HepG2 (cell line): ENCODE results near the gene HKDC1. TPM values are rescaled to one million over a fixed set of nuclear protein-coding genes. Genes with fewer than 3 reads are reported as not detected.

Experiments used
- ATAC-seq: fragments of 200-7000 bp; cut with Tn5 transposase; 3 replicates; pipeline ENCODE4 v1.9.1; 2020; ENCODE audit warnings: mild to moderate bottlenecking, moderate library complexity
- BruUV-seq: library from RNA; stranded (reverse); fragments of 400-500 nt; replicated peaks from 2 replicates; lab custom pipeline; 2021; lab: Mats Ljungman, UMichigan
- CTCF ChIA-PET: fragments of 300-600 bp; formaldehyde crosslinking; extraction: SDS; loops from one replicate; lab custom pipeline; 2021; ENCODE audit warnings: low total read pairs, inconsistent platforms, low intra/inter-chr PET ratio; lab: Yijun Ruan, JAX
- POLR2A ChIA-PET: fragments of 350-600 bp; sonication (Branson Sonifier 250); formaldehyde crosslinking; loops from one replicate; lab custom pipeline; 2020; ENCODE audit warnings: antibody characterized with exemption, inconsistent platforms; lab: Yijun Ruan, JAX
- DNase-seq: peaks from one replicate; pipeline ENCODE4 v3.0.0-alpha.2; 2015; ENCODE audit warnings: low spot score
- FAIRE-seq: peaks from 3 replicates; lab custom pipeline; 2011; peaks lifted over from hg19 to GRCh38; lab: Jason Lieb, UNC
- H2AFZ ChIP-seq: one replicate; pipeline ENCODE4 v1.6.1; 2011; ENCODE audit warnings: low read length, inconsistent platforms
- H3K27ac ChIP-seq: fragments of 300-600 bp; 3 replicates; pipeline ENCODE4 v1.8.0; 2011; ENCODE audit warnings: mixed run types, mild to moderate bottlenecking, mixed read lengths, low read length, inconsistent platforms; ENCODE audit not compliant: insufficient read depth; ENCODE audit errors: extremely low read length
- H3K27me3 ChIP-seq, 2 experiments: fragments of 200-600 bp in 1 of 2; 2 replicates in 1 of 2; 3 replicates in 1 of 2; pipeline versions ENCODE4 v1.6.0 to v1.8.0; 2011; ENCODE audit warnings: low read length in 2 of 2, mild to moderate bottlenecking in 2 of 2, moderate library complexity in 2 of 2, inconsistent platforms in 1 of 2; ENCODE audit not compliant: insufficient read depth in 2 of 2, control insufficient read depth in 1 of 2
- H3K36me3 ChIP-seq, 2 experiments: fragments of 200-600 bp in 1 of 2; replicated peaks in 1 of 2; 2 replicates in 1 of 2; 3 replicates in 1 of 2; pipeline versions ENCODE4 v1.5.1 to v1.8.0; 2011; ENCODE audit warnings: low read length in 2 of 2, inconsistent platforms in 1 of 2; ENCODE audit not compliant: insufficient read depth in 2 of 2, control insufficient read depth in 1 of 2
- H3K4me1 ChIP-seq: 2 replicates; pipeline ENCODE4 v1.5.1; 2012; ENCODE audit warnings: low read length, inconsistent platforms; ENCODE audit not compliant: insufficient read depth
- H3K4me2 ChIP-seq: 2 replicates; pipeline ENCODE4 v1.6.0; 2011; ENCODE audit warnings: low read depth, low read length, inconsistent platforms
- H3K4me3 ChIP-seq, 3 experiments: fragments of 200-600 bp in 1 of 3; sonication (generic), shearing (Covaris generic) in 1 of 3; replicated peaks in 1 of 3; 2 replicates each; pipeline ENCODE4 v1.5.1; 2011 to 2016; ENCODE audit warnings: low read length in 3 of 3, inconsistent platforms in 2 of 3, low read depth in 2 of 3, mild to moderate bottlenecking in 2 of 3, control low read depth in 1 of 3, mixed read lengths in 1 of 3; ENCODE audit not compliant: insufficient read depth in 1 of 3
- H3K79me2 ChIP-seq: one replicate; pipeline ENCODE4 v1.6.1; 2011; ENCODE audit warnings: low read length, inconsistent platforms; ENCODE audit not compliant: insufficient read depth
- H3K9ac ChIP-seq: 2 replicates; pipeline ENCODE4 v1.6.0; 2011; ENCODE audit warnings: mild to moderate bottlenecking, low read depth, low read length, inconsistent platforms; ENCODE audit not compliant: insufficient read depth
- H3K9me3 ChIP-seq: 2 replicates; pipeline ENCODE4 v1.5.1; 2012; ENCODE audit warnings: mild to moderate bottlenecking, low read length
- H4K20me1 ChIP-seq: 2 replicates; pipeline ENCODE4 v1.6.0; 2011; ENCODE audit warnings: inconsistent platforms, mild to moderate bottlenecking, low read length, moderate library complexity; ENCODE audit not compliant: insufficient read depth
- FOXK2 ChIP-seq: fragments of 450-650 bp; IDR thresholded peaks from 2 replicates; pipeline ENCODE4 v1.6.1; 2016
- HHEX ChIP-seq: IDR thresholded peaks from 2 replicates; pipeline ENCODE4 v1.6.1; 2016; ENCODE audit warnings: control low read depth
- NBN ChIP-seq: fragments of 450-650 bp; conservative IDR thresholded peaks from 2 replicates; pipeline ENCODE4 v1.6.1; 2017
- NFKB2 ChIP-seq: sonication (generic); formaldehyde crosslinking; IDR thresholded peaks from 2 replicates; pipeline ENCODE4 v1.4.0; 2020; ENCODE audit warnings: missing genetic modification reagents, borderline replicate concordance
- PCBP1 ChIP-seq: fragments of 200-400 bp; formaldehyde crosslinking; IDR thresholded peaks from 2 replicates; pipeline ENCODE4 v1.6.1; 2017; ENCODE audit warnings: mild to moderate bottlenecking, low read depth, low read length, borderline replicate concordance
- PHB2 ChIP-seq: fragments of 450-650 bp; IDR thresholded peaks from 2 replicates; pipeline ENCODE4 v1.6.1; 2018; ENCODE audit not compliant: partially characterized antibody
- ZC3H4 ChIP-seq: sonication (generic); formaldehyde crosslinking; IDR thresholded peaks from 2 replicates; pipeline ENCODE4 v1.4.0; 2020; ENCODE audit warnings: missing genetic modification reagents, borderline replicate concordance
- ZNF547 ChIP-seq: sonication (generic); formaldehyde crosslinking; IDR thresholded peaks from 2 replicates; pipeline ENCODE4 v1.5.1; 2020; ENCODE audit warnings: mild to moderate bottlenecking, missing genetic modification reagents
- ZNF776 ChIP-seq: sonication (generic); formaldehyde crosslinking; IDR thresholded peaks from 2 replicates; pipeline ENCODE4 v1.4.0; 2020; ENCODE audit warnings: mild to moderate bottlenecking, missing genetic modification reagents
- WGBS: methylation state at CpG from one replicate; pipeline ENCODE4 v1.1.6; 2017; ENCODE audit warnings: low lambda C conversion rate; 5-methylcytosine and 5-hydroxymethylcytosine counted together
- in situ Hi-C: cut with HindIII; loops from 2 replicates; pipeline ENCODE4 v1.10.0; 2017; ENCODE audit warnings: low pct_unique_long_range_greater_than_20kb; ENCODE audit not compliant: extremely low pct_ligation_motif_present
- intact Hi-C: fragments of 100-400 bp; cut with micrococcal nuclease; formaldehyde crosslinking; loops from one replicate; pipeline ENCODE4 v1.10.0; 2022; ENCODE audit not compliant: unreplicated experiment
- polyA plus RNA-seq, 8 experiments: library from polyadenylated mRNA; depleted of rRNA in 3 of 8; stranded (reverse) in 7 of 8; unstranded in 1 of 8; fragments of >200 nt; fragmentation: Illumina TruSeq in 4 of 8; extraction: Trizol in 4 of 8; gene quantifications; 2 replicates each; pipeline versions ENCODE4 v1.2.1 to v1.2.3, GENCODE V29; 2011 to 2016; ENCODE audit warnings: low read depth in 4 of 8, missing spikeins in 1 of 8, mixed read lengths in 1 of 8; ENCODE audit not compliant: insufficient read depth in 1 of 8
- total RNA-seq, 5 experiments: library from RNA; depleted of rRNA; stranded (reverse); fragments of >200 nt; fragmentation: Illumina TruSeq; extraction: Trizol; gene quantifications; 2 replicates each; pipeline ENCODE4 v1.2.3, GENCODE V29; 2016; ENCODE audit warnings: low read depth in 1 of 5
- TF ChIP-seq, protein P1 (sequence below): sonication (generic); formaldehyde crosslinking; IDR thresholded peaks from 2 replicates; pipeline ENCODE4 v1.4.0; 2020; ENCODE audit warnings: low read depth, mild to moderate bottlenecking, missing genetic modification reagents

The HKDC1 gene
- total and polyA plus RNA-seq, 2 of the 13 experiments (the other 11 are each of a cell fraction or from before 2014, with no cell fraction given), result 8.1 to 12.4 TPM

DNA sequence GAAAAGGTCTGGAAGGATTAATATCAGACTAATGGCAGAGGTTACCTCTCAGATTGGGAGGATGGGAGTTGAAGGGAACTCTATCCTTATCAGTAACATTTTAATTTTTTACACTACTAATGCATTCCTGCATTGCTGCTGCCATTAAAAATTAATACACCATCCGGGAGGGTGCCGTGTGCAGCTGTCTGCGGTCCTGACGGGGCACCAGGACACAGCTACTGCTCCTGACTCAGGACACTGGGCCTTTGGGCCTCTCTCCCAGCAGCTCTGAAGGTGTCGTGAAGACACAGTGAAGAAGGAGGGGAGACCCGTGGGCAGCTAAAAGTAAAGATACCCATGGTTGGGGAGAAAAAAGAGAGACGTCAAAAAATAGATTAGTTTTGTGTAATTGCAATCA lies 34.7 kb downstream of the HKDC1 start (continued):
- TF ChIP-seq PHB2, result no peak
- TF ChIP-seq PCBP1, result no peak
- TF ChIP-seq NFKB2 (CRISPR knock-in tag), result no peak
- no peak for TF ChIP-seq FOXK2
- no peak for TF ChIP-seq HHEX (CRISPR knock-in tag)
- TF ChIP-seq, all 625 proteins: peak for 0

DNA sequence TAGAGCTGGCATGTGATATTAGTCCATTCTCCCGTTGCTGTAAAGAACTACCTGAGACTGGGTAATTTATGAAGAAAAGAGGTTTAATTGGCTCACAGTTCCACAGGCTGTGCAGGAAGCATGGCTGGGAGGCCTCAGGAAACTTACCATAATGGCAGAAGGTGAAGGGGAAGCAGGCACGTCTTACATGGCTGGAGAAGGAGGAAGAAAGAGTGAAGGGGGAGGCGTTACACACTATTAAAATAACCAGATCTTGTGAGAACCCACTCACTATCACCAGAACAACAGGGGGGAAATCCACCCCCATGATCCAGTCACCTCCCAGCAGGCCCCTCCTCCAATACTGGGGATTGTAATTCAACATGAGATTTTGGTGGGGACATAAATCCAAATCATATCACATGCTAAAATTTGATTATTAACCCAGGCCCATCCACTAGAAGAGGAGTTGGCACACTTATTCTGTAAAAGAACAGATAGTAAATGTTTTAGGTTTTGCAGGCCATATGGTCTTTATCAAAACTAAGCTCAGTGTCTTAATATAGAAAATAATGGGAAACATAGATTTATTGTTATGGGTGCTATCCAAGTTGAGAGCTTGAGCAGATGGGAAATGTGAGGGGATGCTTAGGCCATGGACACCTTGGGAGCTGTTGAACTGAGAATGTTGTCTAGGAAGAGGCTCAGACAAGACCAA lies 39.6 kb downstream of the HKDC1 start:
- no peak for DNase-seq
- no TSS peak for BruUV-seq
- no peak for ATAC-seq
- no peak overlapping the region for H3K4me3 ChIP-seq
- TF ChIP-seq, protein P1, sequence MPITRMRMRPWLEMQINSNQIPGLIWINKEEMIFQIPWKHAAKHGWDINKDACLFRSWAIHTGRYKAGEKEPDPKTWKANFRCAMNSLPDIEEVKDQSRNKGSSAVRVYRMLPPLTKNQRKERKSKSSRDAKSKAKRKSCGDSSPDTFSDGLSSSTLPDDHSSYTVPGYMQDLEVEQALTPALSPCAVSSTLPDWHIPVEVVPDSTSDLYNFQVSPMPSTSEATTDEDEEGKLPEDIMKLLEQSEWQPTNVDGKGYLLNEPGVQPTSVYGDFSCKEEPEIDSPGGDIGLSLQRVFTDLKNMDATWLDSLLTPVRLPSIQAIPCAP (CRISPR knock-in tag), result no peak
- TF ChIP-seq ZC3H4 (no peak), ZNF547 (CRISPR knock-in tag) (no peak), NBN (no peak), ZNF776 (CRISPR knock-in tag) (no peak)
- 93% methylated on average over 3 of the region's 3 CpGs for WGBS
- no peak overlapping the region for H3K9ac ChIP-seq
- intact Hi-C loops (no loop called here), in situ Hi-C loops (no loop called here)
- H3K27ac ChIP-seq, result no peak overlapping the region
- FAIRE-seq, result no peak
- no peaks in the 10 kb centered on the region for H3K27me3 ChIP-seq
- H3K79me2 ChIP-seq, result no peaks in the 10 kb centered on the region
- ChIA-PET POLR2A (no interaction called here), CTCF (no interaction called here)
- H3K9me3 ChIP-seq, result no peaks in the 10 kb centered on the region
- H3K4me2 ChIP-seq, result no peak overlapping the region
- H2AFZ ChIP-seq, result no peak overlapping the region
- H4K20me1 ChIP-seq, result no peaks in the 10 kb centered on the region
- no peaks in the 10 kb centered on the region for H3K4me1 ChIP-seq
- H3K36me3 ChIP-seq, result peaks cover 6 to 12% of the 10 kb centered on the region in 2 experiments; a peak in 4 of 5 replicates
